ENCODE data around the gene CREG2. TPM values are rescaled to one million over a fixed set of nuclear protein-coding genes. Genes with fewer than 3 reads are reported as not detected.

The CREG2 gene
- total RNA-seq, 1 donor from 2014 or later: not detected

- Mint-ChIP-seq H3K9me3 (ENCODE audit: unreplicated experiment) (no peaks in the 10 kb centered on the region), H3K4me3 (ENCODE audit: unreplicated experiment) (no peak overlapping the region), H3K27ac (ENCODE audit: unreplicated experiment) (no peak overlapping the region), H3K27me3 (ENCODE audit: unreplicated experiment) (peaks cover 23% of the 10 kb centered on the region), H3K36me3 (ENCODE audit: unreplicated experiment) (no peaks in the 10 kb centered on the region), H3K4me1 (ENCODE audit: unreplicated experiment) (peaks cover 6% of the 10 kb centered on the region)
- DNase-seq (ENCODE audit: extremely low spot score, unreplicated experiment): no peak
- no peak for TF ChIP-seq CTCF (IDR thresholded peaks at IDR 0.05)
Measured at GRCh38 chr2:101342625-101343008, 44.7 kb downstream of the CREG2 start.

- peak; percentile 86 for TF ChIP-seq CTCF (IDR thresholded peaks at IDR 0.05)
- H3K4me3 Mint-ChIP-seq (ENCODE audit: unreplicated experiment): no peak overlapping the region
- no peaks in the 10 kb centered on the region for H3K36me3 Mint-ChIP-seq (ENCODE audit: unreplicated experiment)
- no peaks in the 10 kb centered on the region for H3K9me3 Mint-ChIP-seq (ENCODE audit: unreplicated experiment)
- H3K27me3 Mint-ChIP-seq (ENCODE audit: unreplicated experiment): peaks cover 19% of the 10 kb centered on the region
- H3K4me1 Mint-ChIP-seq (ENCODE audit: unreplicated experiment): peaks cover 6% of the 10 kb centered on the region
- peak; percentile 89 for DNase-seq (ENCODE audit: extremely low spot score, unreplicated experiment)
- H3K27ac Mint-ChIP-seq (ENCODE audit: unreplicated experiment): no peak overlapping the region
Measured at GRCh38 chr2:101341901-101342624, 45.2 kb downstream of the CREG2 start.

GRCh38 chr2:101341421-101341820 lies 45.9 kb downstream of the CREG2 start:
- H3K27ac Mint-ChIP-seq (ENCODE audit: unreplicated experiment): no peak overlapping the region
- H3K9me3 Mint-ChIP-seq (ENCODE audit: unreplicated experiment): no peaks in the 10 kb centered on the region
- DNase-seq (ENCODE audit: extremely low spot score, unreplicated experiment): no peak
- no peaks in the 10 kb centered on the region for H3K36me3 Mint-ChIP-seq (ENCODE audit: unreplicated experiment)
- peaks cover 6% of the 10 kb centered on the region for H3K4me1 Mint-ChIP-seq (ENCODE audit: unreplicated experiment)
- H3K4me3 Mint-ChIP-seq (ENCODE audit: unreplicated experiment): no peak overlapping the region
- H3K27me3 Mint-ChIP-seq (ENCODE audit: unreplicated experiment): peaks cover 13% of the 10 kb centered on the region
- TF ChIP-seq CTCF (IDR thresholded peaks at IDR 0.05): no peak

GRCh38 chr2:101340141-101340551 lies 47.2 kb downstream of the CREG2 start:
- H3K4me1 Mint-ChIP-seq (ENCODE audit: unreplicated experiment): peaks cover 6% of the 10 kb centered on the region
- H3K9me3 Mint-ChIP-seq (ENCODE audit: unreplicated experiment): no peaks in the 10 kb centered on the region
- H3K27me3 Mint-ChIP-seq (ENCODE audit: unreplicated experiment): peaks cover 12% of the 10 kb centered on the region
- no peak overlapping the region for H3K4me3 Mint-ChIP-seq (ENCODE audit: unreplicated experiment)
- no peak for TF ChIP-seq CTCF (IDR thresholded peaks at IDR 0.05)
- DNase-seq (ENCODE audit: extremely low spot score, unreplicated experiment): no peak
- H3K27ac Mint-ChIP-seq (ENCODE audit: unreplicated experiment): no peak overlapping the region
- no peaks in the 10 kb centered on the region for H3K36me3 Mint-ChIP-seq (ENCODE audit: unreplicated experiment)

GRCh38 chr2:101339266-101339880 lies 47.9 kb downstream of the CREG2 start:
- no peak overlapping the region for H3K4me3 Mint-ChIP-seq (ENCODE audit: unreplicated experiment)
- H3K36me3 Mint-ChIP-seq (ENCODE audit: unreplicated experiment): no peaks in the 10 kb centered on the region
- H3K4me1 Mint-ChIP-seq (ENCODE audit: unreplicated experiment): peaks cover 6% of the 10 kb centered on the region
- H3K27me3 Mint-ChIP-seq (ENCODE audit: unreplicated experiment): peaks cover 11% of the 10 kb centered on the region
- H3K27ac Mint-ChIP-seq (ENCODE audit: unreplicated experiment): no peak overlapping the region
- no peaks in the 10 kb centered on the region for H3K9me3 Mint-ChIP-seq (ENCODE audit: unreplicated experiment)
- TF ChIP-seq CTCF (IDR thresholded peaks at IDR 0.05): no peak
- DNase-seq (ENCODE audit: extremely low spot score, unreplicated experiment): no peak
